Testis (tissue), 3 donors: ENCODE measurements around the gene GALNT9. TPM values are rescaled to one million over a fixed set of nuclear protein-coding genes. Genes with fewer than 3 reads are reported as not detected.

Source experiments
- DNase-seq: peaks from one replicate; pipeline ENCODE4 v3.0.0-alpha.2; 2019
- H3K27ac ChIP-seq, 2 donors: fragments of 200-600 bp; sonication (generic); one replicate each; pipeline ENCODE4 v1.5.1; 2019
- H3K27me3 ChIP-seq: fragments of 200-600 bp; sonication (generic); one replicate; pipeline ENCODE4 v1.5.1; 2019
- H3K36me3 ChIP-seq: fragments of 200-600 bp; sonication (generic); one replicate; pipeline ENCODE4 v1.5.1; 2017; ENCODE audit warnings: low read depth; ENCODE audit errors: missing control alignments
- H3K4me1 ChIP-seq: fragments of 200-600 bp; sonication (generic); one replicate; pipeline ENCODE4 v1.5.1; 2019
- H3K4me3 ChIP-seq, 2 donors: fragments of 200-600 bp; sonication (generic); one replicate each; pipeline ENCODE4 v1.5.1; 2017 to 2019
- H3K9me3 ChIP-seq: fragments of 200-600 bp; sonication (generic); one replicate; pipeline ENCODE4 v1.5.1; 2017
- CTCF ChIP-seq, 3 experiments: fragments of 450-650 bp in 2 of 3; fragments of 200-600 bp in 1 of 3; sonication (generic) in 1 of 3; IDR thresholded peaks; one replicate each; pipeline ENCODE4 v1.5.1; 2016 to 2019; ENCODE audit warnings: antibody characterized with exemption in 3 of 3, mild to moderate bottlenecking in 2 of 3, moderate library complexity in 1 of 3
- POLR2A ChIP-seq: fragments of 450-650 bp; IDR thresholded peaks from one replicate; pipeline ENCODE4 v1.6.1; 2017; ENCODE audit warnings: antibody characterized with exemption, mild to moderate bottlenecking, moderate library complexity
- WGBS, 2 donors: methylation state at CpG; one replicate each; pipeline ENCODE4 v1.1.5; 2018; 5-methylcytosine and 5-hydroxymethylcytosine counted together
- intact Hi-C: fragments of 100-400 bp; cut with DNase I; formaldehyde crosslinking; loops from one replicate; pipeline ENCODE4 v1.15.1; 2023; ENCODE audit warnings: low total_unique reads
- polyA plus RNA-seq: library from polyadenylated mRNA; stranded (reverse); fragments of 350-450 nt; fragmentation: Illumina TruSeq; extraction: RNeasy Lipid Tissue Mini Kit (QIAGEN cat#74804); gene quantifications from one replicate; pipeline ENCODE4 v1.2.3, GENCODE V29; 2014; ENCODE audit warnings: low read depth, low replicate concordance; ENCODE audit not compliant: insufficient read depth
- total RNA-seq, 2 donors: library from RNA; depleted of rRNA; stranded (reverse); fragments of >200 nt; gene quantifications; one replicate each; pipeline ENCODE4 v1.2.3, GENCODE V29; 2016

The GALNT9 gene
- total and polyA plus RNA-seq, 3 donors from 2014 or later, result 1.1 to 1.5 (median 1.3) TPM

- Histone ChIP-seq H3K9me3 (no peaks in the 10 kb centered on the region), H3K4me3 (no peak overlapping the region), H3K36me3 (no peaks in the 10 kb centered on the region), H3K27ac (no peak overlapping the region), H3K27me3 (no peaks in the 10 kb centered on the region), H3K4me1 (no peaks in the 10 kb centered on the region)
- 73 to 91% methylated on average over 19 to 42 of the region's 42 CpGs for WGBS, 2 donors
- intact Hi-C loops, result no loop called here
- TF ChIP-seq CTCF (IDR thresholded peaks at IDR 0.05), result no peak
- TF ChIP-seq POLR2A, result no peak
- DNase-seq, result no peak
These were observed 23.8 kb upstream of the GALNT9 start for GRCh38 chr12:132352896-132353800.

- Histone ChIP-seq H3K27me3 (no peaks in the 10 kb centered on the region), H3K27ac (no peak overlapping the region), H3K4me3 (no peak overlapping the region), H3K4me1 (no peaks in the 10 kb centered on the region), H3K36me3 (no peaks in the 10 kb centered on the region), H3K9me3 (no peaks in the 10 kb centered on the region)
- 82 to 85% methylated on average over 19 to 24 of the region's 24 CpGs for WGBS, 2 donors
- intact Hi-C loops, result no loop called here
- no peak for DNase-seq
- TF ChIP-seq POLR2A (no peak), CTCF (IDR thresholded peaks at IDR 0.05) (no peak)
These were observed 22.5 kb upstream of the GALNT9 start for GRCh38 chr12:132351751-132352495.

- H3K36me3 ChIP-seq, result no peaks in the 10 kb centered on the region
- no peak for TF ChIP-seq CTCF (IDR thresholded peaks at IDR 0.05)
- no peak for TF ChIP-seq POLR2A
- no peaks in the 10 kb centered on the region for H3K4me1 ChIP-seq
- 69 to 70% methylated on average over 1 of the region's 1 CpG for WGBS, 2 donors
- no peak for DNase-seq
- H3K27me3 ChIP-seq, result no peaks in the 10 kb centered on the region
- no peak overlapping the region for H3K27ac ChIP-seq
- H3K9me3 ChIP-seq, result no peaks in the 10 kb centered on the region
- no peak overlapping the region for H3K4me3 ChIP-seq
- intact Hi-C loops, result no loop called here
These were observed 20.2 kb upstream of the GALNT9 start for GRCh38 chr12:132349501-132350131.

- no peak for DNase-seq
- Histone ChIP-seq H3K4me1 (peaks cover 4% of the 10 kb centered on the region), H3K27ac (no peak overlapping the region), H3K36me3 (no peaks in the 10 kb centered on the region), H3K4me3 (no peak overlapping the region), H3K9me3 (no peaks in the 10 kb centered on the region), H3K27me3 (no peaks in the 10 kb centered on the region)
- WGBS, 2 donors, result 91 to 94% methylated on average over 9 to 14 of the region's 14 CpGs
- intact Hi-C loops, result no loop called here
- no peak for TF ChIP-seq CTCF (IDR thresholded peaks at IDR 0.05)
- TF ChIP-seq POLR2A, result no peak
These were observed 18.8 kb upstream of the GALNT9 start for GRCh38 chr12:132348176-132348575.
